OCI-LY3 (cell line): Measurements from ENCODE around the gene CAMKK1.

Experiments
- CTCF ChIP-seq: fragments of 200-600, 300-600 bp; sonication (generic); IDR thresholded peaks from 2 replicates; pipeline ENCODE4 v1.5.1; 2014; ENCODE audit warnings: antibody characterized with exemption, low read length, low read depth
- EZH2phosphoT487 ChIP-seq: fragments of 200-600 bp; shearing (Covaris generic); IDR thresholded peaks from 2 replicates; pipeline ENCODE4 v1.6.1; 2018; ENCODE audit warnings: antibody characterized with exemption, mixed run types, low read depth

- TF ChIP-seq CTCF (no peak), EZH2phosphoT487 (no peak)
These were observed 36.3 kb upstream of the CAMKK1 start for GRCh38 chr17:3929181-3929580.
